Stimulated activated CD4-positive, alpha-beta T cell treated with anti-CD3 and anti-CD28 coated beads, Interleukin-2, amount 100 ng/mL, for 48 hours (primary cell): ENCODE measurements around the gene ARHGAP22.
A peak's percentile ranks its signal among the peaks of the same experiment; 100 is the strongest.

Experiments used
- DNase-seq, 2 donors: peaks; one replicate each; pipeline ENCODE4 v3.0.0-alpha.2; 2020

Gene ARHGAP22

DNA sequence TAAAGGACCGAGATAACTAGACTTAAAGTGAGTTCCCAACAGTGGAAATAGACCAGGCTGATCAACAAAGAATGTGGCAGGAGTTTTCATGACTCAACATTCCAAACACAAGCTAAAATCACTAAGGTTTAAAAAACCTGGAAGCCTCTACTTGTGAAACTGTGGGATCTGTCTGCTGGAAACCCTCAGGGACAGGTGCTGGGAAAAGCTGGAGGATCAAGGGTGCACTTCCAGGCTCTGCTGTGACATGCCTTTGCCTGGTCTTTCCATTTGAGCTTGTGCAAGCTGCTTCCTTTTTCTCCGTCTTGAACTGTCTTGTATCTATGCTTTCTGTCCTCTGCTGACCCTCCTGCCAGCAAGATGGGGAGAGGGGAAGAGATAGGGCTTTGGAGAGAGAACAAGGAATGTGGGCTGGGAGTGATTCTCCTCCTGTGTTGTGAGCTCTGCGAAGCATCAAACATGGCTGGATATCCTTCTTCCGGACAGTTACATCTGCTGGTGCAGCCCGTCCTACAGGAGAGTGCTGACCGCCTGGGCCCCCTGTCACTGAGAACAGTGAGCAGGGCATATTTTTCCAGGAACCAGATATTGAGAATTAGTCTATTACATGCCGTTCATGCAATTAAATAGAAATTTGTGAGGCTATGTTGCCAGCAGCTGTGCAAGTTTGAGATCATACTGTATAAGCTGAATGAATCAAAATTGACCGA, 25.5 kb downstream of the ARHGAP22 start:
- DNase-seq, result no peak

DNA sequence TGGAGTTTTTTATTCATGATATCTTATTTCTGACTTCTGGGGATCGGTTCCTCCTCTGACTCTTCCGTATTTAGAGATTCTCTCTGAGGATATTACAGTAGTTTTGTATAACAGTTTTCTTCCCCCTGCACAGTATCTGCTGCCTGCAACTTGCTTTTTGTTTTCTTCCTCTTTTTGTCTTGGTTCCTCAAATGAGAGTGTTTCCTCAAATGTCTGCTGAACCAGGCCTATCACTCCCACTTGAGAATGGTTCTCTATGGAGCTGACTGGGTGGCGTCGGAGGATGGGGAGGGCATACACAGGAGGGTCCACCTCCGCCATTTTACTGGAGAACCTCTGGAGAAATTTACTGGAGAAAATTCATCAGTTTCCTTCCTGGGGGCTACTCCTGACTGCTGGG, 27.7 kb downstream of the ARHGAP22 start:
- no peak for DNase-seq

DNA sequence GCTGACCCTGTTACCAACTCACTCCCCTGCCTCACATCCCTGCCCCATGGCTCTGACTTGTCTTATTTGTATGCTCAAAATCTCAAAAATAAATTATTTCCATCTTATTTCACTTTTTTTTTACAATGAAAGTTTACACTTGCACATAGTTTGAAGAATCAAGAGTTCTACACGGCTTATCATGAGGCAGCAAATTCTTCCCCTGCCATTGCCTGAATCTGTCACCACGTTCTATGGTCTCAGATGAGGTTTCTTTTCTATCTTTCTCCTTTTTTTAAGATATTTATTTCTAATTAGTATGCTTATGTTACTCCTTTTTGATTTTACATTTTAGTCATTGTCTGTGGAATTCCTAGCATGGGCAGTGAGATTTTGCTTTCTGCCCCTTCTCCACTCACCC, 28.4 kb downstream of the ARHGAP22 start:
- no peak for DNase-seq

DNA sequence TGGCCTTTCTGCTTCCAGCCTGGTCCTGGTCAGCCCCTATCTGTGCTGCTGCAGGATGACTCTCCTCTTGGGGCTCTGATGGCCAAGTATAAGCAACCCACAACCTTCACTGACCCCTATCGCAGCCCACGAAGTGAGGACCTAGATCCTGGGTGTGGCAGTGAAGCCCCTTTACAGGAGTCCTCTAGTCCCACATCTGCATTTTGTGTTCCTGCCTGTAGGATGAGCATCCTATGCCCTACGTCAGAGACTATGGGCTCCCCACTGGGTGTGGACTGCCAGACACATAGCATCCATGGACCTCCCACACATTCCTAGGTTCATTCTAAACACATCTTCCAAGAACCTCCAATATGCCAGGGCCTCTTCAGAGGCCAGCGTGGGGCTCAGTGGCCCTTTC, 29.0 kb downstream of the ARHGAP22 start:
- DNase-seq, result no peak

DNA sequence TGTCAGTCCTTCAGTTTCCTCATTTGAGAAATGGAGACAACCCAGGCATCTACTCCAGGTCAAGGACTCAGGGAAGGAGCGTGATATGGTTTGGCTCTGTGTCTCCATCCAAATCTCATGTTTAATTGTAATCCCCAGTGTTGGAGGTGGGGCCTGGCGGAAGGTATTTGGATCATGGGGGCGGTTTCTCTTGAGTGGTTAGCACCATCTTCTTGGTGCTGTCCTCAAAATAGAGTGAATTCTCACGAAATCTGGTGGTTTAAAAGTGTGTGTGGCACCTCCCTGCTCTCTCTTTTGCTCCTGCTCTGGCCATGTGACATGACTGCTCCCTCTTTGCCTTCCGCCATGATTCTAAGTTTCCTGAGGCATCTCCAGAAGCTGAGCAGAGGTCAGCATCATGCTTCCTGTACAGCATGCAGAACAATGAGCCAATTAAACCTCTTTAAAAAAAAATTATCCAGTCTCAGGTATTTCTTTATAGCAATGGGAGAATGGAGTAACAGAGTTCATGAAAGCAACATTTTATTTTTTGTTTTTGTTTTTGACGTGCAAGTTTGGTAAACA, 30.0 kb downstream of the ARHGAP22 start:
- DNase-seq, result no peak

DNA sequence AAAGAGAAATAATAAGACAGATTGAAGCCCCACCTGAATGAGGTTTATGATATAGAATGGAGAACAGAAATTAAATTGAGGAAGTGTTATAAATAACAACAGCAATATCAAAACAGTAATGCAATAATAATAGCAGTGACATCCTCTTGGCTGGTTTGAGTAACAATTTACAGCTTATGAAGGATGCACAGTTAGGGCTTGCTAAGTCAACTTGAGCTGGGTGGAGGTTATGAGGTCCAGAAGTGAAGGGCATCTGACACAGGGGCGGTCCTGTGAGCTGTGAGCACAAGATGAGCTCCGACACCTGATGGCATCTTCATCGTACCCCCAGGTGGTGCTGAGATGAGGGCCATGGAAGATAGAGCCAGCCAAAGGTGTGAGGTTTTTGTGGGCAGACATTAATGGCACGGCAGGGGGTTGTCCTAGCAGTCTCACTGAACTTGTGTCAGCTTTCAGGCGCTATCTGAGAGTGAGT, 30.5 kb downstream of the ARHGAP22 start:
- no peak for DNase-seq

DNA sequence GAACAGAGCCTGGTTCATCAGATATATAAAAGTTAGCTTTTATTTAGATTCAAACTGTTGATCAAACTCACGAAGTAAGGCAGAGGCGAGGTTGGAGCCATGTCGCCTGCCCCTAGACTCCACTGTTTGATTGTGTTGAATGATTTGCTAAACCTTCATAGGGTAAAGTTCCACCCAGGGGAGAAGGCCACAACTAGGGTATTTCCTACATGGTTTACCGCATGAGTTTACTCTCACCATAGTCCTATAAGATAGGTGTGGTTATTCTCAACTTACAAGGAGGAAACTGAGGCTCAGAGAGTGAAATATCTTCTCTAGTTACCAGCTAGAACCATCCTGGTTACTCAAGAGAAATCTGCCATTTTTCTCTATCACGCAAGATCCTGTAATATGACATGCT, 31.8 kb downstream of the ARHGAP22 start:
- no peak for DNase-seq

DNA sequence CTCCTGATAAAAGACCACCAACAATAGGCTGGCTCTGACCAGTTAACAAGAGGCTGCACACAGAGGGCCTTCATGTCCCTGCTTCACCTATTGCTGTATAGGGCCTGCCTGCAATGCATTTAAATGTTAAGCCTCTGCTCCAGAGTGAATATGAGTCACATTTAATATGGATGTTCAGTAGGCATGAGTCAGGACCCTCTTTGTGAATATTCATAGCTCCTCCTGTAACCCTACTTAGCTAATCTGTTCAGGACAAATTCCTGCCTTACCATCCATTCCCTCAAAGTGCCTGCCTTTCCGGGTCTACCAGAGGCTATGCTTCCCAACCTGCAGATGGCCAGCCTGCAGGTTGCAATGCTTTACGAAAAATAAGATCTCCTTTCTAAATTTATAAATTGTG, 32.5 kb downstream of the ARHGAP22 start:
- no peak for DNase-seq

DNA sequence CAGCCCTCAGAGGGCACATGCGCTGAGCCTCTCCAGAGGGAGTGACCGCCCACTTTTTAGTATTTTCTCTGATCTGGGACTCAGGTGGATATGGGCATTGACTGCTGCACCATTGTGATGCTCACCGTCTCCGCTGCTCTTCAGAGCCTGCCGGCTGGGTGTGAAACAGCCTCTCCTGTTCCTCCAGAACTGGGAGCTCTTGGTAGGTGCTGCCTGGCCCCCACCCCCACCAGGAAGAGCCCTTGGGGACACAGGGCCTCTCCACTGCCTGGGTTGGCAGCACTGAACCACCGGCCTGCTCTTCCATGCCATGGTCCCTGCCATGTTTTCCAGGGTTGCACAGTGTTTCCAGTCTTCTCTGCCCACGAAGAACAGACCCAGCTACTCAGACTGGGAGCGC, 36.3 kb downstream of the ARHGAP22 start:
- DNase-seq, result no peak

DNA sequence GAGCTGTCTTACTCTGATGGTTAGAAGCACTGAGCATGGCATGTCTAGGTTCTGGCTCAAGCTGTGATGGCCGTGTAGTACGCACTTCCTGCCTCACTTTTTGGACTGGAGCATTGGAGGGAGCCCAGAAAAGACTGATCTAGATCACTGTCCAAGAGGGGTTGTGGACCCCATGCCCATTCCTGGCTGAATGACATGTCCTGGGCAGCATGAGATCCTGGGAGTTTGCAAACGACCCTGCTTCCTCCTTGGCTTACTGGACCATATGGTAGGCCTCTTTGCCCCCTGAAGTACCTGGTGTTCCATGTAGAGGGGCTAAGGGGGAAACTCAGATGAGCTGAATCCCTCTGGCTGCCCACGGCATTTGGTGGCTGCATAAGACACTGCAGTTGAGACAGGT, 36.7 kb downstream of the ARHGAP22 start:
- no peak for DNase-seq

DNA sequence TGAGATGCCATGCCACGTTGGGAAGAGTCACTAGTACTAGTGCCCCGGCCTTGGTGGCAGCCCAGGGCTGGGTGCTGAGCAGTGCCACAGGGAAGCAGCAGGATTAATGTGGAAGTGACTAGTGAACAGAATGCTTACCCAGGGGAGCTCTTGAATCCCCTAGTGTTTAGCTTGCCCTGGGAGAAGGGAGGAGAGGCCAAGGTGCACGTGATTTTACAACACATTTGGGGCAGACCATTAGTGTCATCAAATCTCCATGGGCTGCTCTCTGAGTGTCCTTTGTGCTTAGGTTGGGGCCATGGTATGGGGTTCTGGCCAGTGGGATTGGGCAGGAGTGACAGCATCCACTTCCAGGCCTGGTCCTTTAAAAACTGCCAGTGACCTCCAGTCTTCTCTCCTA, 37.5 kb downstream of the ARHGAP22 start:
- DNase-seq, result no peak

DNA sequence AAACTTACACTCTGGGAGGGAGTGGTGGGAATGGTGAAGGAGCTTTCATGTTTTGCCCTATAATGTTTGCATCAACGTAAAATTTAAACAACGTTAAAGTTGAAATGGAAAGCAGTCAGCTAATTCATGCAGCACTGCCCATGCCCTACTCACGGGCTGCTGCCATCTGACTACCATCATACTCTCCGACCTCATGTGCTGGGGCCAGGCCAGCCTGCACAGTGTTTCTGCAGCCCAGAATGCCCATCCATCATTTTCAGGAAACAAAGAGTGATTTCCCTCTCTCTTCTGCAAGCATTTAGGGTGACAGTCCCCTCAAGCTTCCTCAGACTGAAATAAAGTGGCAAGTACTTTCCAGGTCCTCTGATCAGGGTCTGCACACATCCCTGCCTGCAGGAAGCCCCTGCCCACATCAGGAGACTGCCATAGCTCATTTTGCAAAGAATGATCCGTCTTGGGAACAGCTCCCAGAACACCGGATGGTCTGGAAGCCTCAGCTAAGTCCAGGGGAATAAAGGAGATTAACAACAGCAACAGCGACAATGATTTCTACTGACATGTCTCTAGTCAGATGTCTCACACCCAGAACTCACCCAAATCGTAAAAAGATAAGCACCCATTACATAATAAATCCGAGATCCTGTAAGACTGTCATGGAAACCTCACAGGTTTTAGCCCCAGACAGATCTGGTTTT, 40.3 kb downstream of the ARHGAP22 start:
- DNase-seq, result no peak

DNA sequence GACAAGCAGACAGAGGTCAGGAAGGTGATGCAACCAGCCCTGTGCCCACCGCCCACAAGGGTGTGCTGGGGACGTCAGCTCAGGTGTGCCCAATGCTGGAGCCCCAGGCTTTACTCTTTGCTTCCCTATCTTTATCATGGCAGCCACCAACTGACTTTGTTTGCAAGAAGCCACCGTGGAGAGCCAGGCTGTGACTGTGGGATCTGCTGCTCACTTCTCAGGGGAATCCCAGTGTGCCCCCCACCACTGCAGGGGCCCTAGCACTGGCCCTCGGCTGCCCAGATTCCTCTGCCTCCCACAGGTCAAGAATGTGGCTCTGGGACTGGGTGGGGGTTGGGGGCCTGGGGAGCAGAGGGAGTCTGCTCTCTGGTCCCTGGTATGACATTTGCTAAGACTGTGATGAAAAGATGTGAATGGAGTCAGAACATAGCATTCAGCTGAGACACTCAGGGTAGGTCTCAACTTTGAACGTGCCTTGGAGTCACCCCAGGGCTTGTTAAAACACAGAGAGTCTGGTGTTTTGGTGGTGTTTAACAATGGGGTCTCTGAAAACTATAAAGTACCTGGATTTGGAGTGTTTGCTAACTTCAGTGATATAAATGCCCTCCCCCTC, 47.3 kb downstream of the ARHGAP22 start:
- DNase-seq, result no peak

DNA sequence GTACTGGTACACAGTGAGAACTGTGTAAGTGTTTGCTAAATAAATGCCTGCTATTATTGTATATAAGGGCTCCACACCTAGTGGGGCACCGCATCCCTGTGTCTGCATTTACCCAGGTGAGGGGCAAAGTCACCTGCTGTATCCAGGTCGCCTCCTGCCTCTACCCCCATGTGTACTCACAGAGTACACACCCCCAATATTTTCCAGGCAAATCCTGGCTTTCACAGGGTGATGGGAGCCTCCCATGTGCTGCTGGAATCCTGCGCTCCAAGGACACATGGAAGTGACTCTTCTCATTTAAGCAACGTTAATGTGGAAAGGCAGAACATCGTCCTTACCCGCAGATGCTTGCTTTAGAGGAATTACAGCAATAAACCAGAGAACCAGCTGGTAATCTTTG, 48.2 kb downstream of the ARHGAP22 start:
- DNase-seq, result no peak

DNA sequence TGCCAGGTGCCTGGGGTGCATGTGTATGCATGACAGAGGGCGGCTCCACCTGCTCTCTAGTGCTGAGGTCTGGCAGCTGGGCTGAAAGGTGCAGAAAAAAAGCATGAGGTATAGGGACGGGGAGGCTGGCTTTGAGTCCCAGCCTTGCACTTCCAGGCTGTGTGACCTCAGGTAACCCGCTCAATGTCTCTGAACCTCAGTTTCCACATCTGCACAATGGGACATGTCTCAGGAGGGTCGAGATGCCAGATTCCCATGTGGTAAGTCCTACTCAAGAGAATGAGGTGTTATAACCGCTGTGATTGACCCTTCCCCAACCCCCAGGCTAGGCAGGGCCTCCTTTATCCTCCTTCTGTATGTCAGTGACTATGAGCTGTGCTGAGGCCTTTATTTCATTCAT, 48.8 kb downstream of the ARHGAP22 start:
- no peak for DNase-seq

DNA sequence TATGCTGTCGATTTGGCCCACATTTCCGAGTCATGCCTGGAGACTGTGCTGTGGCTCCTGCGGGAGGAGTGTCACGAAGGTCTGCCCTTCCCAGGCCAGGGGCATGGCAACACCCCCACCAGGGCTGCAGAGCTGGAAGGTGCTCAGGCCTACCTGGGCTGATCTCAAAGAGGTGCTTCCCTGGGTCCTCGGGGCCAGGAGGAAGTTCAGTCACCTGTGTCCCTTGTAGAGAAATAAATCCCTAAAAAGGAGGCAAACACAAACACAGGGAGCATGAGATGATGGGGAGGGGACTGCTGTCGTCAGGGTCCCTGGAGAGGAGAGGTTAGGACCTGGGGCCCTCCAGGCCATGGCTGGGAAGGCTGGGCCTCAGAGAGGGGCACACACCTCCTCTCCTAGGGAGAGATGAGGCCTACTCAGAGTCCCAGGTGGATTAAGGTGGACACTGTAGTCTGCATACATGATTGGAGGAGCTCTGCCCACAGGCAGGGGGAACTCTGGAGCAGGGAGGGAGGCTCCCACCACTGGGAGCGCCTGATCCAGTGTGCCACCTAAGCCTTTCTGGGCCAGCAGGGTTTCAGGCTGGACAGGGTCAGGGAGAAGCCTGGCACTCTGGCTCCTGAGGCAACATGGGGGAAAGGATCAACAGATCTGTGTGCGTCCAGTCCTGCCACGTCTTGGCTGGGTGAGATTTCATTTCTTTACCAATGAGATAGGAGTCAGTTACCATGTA, 49.4 kb downstream of the ARHGAP22 start:
- DNase-seq, result no peak

DNA sequence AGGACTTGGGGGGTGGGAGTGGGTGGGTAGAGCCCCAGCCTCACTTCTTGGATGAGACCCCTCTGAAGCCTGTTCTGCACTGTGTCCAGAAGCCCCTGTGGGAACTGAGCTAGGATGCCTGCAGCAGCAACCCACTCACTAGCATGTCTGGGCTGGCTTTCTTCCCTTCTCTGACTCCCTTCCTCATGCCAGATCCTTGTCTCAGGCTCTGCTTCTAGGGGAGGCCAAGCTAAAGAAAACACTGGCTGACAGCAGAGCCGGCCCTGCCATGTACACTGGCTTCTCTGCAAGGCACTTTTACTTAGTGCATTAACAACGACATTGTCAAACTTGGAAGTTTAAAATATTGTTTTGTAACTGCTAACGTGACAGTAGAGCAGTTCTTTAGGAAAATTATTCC, 50.2 kb downstream of the ARHGAP22 start:
- no peak for DNase-seq

DNA sequence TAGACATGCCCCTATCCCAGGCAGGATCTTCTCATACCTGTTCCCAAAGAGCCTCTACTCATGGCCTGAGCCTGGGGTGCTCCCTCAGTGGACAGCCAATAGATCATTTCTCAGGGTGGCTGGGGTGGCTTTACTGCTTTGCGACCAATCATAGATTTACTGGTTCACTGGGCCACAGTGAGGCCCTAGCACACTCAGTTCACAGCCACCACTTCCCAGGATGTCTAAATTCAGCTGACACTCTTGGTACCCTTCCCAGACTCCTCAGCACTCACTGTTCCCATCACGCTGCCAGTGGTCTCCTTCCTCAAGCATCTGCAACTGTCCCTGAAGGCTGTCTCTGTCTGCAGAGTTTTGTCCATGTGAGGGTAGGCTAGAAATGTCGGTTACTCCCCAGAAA, 50.6 kb downstream of the ARHGAP22 start:
- no peak for DNase-seq

DNA sequence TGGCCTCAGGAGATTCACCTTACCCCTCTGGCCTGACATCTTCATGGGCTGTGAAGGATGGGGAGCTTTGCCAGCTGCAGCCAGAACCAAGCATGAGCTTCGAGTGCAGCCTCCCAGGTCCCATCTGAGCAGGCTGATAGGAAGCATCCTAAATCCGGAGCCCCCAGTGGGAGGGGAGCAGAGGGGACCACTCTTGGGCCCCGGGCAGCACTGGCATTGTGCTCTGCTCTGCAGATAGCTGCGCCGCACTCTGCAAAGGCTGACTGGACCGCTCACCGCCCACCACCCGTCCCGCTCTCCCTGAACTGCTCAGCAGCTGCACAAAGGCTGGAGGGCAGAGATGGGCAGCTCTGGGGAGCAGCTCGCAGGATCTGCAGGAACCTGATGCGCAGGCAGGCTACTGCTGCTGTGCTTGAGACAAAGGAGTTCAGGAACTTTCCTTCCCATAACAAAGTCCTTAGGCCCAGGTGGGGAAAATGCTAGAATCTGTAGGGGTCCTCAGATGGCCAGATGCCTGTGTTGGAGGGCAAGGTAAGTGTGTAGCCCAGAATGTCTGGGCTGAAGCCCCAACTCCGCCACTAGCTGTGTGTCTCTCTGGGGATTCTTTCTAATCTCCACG, 51.8 kb downstream of the ARHGAP22 start:
- no peak for DNase-seq

DNA sequence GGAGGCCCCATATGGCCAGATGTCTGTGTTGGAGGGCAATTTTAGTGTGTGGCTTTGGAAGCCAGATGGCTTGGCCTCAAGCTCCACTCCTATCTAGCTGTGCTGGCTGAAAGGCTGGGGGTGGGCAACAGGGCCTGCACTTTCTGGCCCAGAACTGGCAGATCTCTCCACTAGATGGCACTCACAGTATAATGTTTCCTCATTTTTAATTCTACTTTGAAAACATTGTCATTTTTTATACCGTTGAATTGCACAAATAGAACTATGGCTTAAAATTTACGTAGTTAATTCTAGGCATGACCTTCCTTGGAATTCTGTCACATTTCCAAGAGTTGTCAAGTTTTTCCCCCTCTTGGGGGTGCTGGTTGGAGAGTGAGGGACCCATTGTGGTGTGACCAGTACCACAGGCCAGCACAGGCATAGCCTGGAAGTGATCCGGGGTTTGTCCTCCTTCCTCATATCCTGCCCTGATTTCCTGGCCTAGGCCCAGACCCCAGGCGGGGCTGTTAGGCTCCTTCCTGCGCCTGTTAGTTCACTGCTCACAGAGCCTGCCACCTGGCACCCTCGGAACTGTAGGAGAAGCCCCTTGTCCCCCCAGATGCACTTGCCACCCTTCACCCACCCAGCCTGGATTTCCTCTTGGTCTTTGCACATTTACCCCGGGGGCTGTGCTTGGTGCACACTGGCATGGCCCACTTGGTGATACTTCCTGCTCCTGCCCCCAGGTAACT, 52.8 kb downstream of the ARHGAP22 start:
- DNase-seq, result peak; percentile 6 to 22

DNA sequence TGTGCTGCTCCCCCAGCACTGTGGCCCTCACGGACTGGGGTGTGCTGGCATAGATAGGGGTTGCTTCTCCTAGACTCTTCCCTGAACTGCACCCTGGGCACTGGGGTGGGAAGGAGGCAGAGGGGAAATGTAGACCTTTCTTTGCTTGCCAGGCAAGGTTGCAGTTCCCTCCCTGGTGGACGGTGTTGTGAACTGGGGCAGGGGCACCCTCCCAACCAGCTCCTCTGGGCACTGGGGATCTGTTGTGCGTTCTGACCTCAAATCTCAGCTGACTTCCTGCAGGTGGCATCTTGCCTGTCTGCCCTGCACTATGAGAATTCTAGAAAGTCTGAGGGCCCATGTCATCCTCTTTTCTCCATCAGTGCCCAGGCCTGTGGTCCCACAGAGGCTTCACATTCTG, 53.9 kb downstream of the ARHGAP22 start:
- DNase-seq, result no peak

DNA sequence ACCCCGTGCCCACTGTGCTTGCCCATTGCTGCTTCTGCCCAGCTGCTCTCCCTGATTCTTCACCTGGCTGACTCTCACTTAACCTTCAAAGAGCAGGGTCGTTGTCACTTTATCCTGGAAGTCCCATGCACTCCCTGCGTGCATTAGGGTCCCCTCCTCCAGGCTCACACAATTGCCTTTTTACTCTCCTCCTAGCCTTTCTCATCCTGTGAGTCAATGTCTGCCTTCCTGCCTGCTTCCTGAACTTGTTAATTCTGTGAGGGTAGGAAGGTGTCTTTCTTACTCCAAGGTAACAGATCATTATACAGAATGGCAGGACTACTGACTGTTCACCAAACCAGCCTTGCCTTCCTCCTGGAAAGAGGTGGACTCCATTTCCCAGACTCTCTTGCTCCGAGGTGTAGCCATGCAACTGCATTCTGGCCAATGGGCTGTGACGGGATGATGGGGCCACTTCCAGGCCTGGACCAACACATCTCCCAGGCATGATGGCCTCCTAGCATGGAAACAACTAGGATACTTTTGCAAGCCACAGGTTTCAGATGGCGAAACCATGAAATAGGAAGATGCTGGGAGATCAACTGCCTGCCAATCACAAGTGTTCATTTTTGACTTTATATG, 54.7 kb downstream of the ARHGAP22 start:
- DNase-seq, result no peak
